NCI-H1417 treated with DMSO at 0.1 percent for 48 hours (cell line): ENCODE data around the gene PIAS1.
"Not testable (repeated sequence)": the region's sequence is repeated elsewhere in the genome, so short reads cannot be mapped to it uniquely, and the experiment has no call there.

Source experiments
- DNase-seq: peaks from one replicate; lab custom pipeline; 2025; lab: John Stamatoyannopoulos, UW

PIAS1 gene

DNA sequence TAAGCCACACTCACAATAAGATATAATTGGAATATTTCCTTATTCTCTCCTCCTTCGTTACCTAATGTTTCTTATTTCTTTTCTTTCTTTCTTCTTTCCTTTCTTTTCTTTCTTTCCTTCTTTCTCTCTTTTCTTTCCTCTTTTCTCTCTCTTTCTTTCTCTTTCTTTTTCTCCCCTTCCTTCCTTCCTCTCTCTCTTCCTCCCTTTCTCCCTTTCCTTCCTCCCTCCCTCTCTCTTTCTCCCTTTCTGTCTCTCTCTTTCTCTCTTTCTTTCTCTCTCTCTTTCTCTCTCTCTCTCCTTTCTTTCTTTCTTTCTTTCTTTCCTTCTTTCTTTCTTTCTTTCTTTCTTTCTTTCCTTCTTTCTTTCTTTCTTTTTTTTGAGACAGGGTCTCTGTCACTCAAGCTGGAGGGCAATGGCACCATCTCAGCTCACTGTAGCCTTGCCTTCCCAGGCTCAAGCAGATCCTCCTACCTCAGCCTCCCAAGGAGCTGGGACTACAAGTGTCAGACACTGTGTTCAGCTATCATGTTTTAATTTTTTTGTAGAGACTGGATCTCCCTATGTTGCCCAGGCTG is 19.3 kb upstream of the PIAS1 start:
- no peak for DNase-seq

- DNase-seq = no peak
Measured at GRCh38 chr15:68038246-68038645, 15.9 kb upstream of the PIAS1 start.

DNA sequence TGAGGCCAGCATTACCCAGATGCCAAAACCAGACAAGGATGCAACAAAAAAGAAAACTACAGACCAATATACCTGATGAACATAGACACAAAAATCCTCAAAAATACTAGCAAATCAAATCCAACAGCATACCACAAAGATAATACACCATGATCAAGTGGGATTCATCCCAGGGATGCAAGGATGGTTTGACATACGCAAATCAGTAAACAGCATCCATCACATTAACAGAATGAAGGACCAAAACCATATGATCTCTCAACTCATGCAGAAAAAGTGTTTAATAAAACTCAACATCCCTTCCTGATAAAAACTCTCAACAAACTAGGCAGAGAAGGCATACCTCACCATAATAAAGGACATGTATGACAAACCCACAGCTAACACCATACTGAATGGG is 14.0 kb upstream of the PIAS1 start:
- DNase-seq = no peak

GRCh38 chr15:68042156-68042854 is 11.8 kb upstream of the PIAS1 start:
- DNase-seq = no peak

DNA sequence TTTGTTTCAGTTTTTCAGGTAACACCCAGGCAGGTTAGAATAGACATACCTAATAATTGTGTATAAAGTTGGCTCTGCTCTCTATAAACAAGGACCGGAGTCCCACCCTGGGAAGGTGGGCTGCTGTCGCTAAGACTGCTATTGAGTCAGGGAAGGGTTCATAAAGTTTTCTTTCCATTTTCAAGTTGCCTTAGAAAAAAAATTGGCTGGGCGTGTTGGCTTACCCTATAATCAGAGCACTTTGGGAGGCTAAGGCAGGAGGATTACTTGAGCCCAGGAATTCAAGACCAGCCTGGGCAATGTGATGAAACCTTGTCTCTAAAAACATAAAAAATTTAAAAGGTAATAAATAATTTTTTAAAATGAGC is 11.3 kb upstream of the PIAS1 start:
- no peak for DNase-seq

GRCh38 chr15:68045289-68046265 is 8.5 kb upstream of the PIAS1 start:
- DNase-seq = no peak

DNA sequence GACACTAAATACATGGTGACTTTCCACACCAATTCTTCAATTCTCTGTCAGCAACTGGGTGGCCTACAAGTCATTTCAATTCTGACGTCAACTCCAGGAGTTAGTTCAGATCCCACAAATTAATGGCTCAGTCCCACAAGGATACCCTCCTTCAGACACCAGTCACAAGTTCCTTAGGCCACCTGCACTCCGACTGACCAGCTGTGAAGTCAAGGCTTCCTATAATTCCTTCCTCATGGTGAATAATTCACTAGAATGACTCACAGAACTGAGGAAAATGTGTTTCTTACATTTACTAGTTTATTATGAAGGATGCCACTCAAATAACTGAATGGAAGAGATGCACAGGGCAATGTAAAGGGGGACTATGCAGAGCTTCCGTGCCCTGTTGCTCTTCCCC is 6.3 kb upstream of the PIAS1 start:
- DNase-seq = no peak

DNA sequence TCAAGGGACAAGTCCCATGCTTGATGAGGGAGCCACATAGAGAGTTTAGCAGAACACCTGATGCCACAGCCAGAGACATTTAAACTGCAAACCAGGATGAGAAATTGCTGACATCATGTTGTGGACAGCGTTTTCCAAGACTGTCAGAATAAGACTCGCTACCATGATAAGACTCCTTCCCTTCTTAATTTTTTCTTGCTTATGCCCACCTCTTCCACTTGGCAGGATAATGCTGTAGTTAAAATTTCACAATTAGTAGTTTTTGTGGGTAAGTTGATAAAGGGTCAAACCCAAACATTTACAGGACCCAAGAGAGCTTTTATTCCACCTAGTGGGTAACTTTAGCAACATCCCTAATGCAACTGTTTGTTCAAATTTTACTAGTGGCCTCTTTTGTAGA is 3.0 kb upstream of the PIAS1 start:
- DNase-seq = no peak

- DNase-seq = no peak
Measured at GRCh38 chr15:68051907-68052306, 2.2 kb upstream of the PIAS1 start.

DNA sequence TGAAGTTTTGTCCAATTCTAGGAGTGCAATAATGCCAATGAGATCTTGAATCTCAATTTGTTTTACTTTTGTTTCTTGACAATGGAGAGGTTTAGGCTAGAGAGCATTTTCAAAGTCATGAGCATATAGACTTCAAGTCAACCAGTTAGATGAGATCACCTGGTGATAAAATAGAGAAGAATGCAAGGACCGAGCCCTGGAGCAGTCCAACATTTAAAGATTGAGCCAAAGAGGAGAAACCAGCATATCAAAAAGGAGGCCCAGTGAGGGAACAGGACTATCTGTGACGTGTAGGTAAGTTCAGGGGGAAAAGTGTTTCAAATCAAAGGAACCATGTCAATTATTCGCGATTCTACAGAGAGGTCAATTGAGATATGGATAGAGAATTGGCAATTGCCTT is 1.7 kb upstream of the PIAS1 start:
- no peak for DNase-seq

- DNase-seq = no peak
Measured at GRCh38 chr15:68053001-68053400, 1.1 kb upstream of the PIAS1 start.

DNA sequence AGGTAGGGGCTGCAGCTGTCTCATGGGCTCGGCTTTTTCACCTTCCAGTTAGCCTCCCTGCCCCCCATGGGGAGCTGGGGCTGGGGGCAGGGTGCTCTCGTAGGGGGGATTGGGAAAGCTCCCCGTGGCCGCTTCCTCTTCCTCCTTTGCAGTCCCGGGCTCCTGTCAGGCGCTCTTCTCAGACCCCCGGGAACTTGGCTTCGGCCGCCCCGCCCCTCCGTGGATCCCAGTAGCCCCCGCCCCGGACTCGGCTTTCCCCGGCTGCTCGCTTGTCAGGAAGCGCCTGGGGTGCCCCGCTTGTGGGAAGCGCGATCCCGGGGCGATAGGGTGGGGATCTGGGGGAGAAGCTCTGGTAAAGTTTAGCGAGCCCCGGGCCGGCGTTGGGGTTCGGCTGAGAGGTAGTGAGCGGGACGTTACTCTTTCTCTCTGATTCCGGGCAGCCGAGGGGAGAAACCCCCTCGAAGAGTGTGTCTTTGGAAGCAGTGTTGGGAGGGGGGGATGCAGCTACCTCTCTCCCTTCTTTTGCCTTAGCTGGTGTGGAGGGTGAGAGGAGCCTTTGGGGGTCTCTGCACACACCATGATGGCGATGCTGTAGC is 611 bp downstream of the PIAS1 start:
- DNase-seq = no peak

- no peak for DNase-seq
Measured at GRCh38 chr15:68055224-68055705, 1.1 kb downstream of the PIAS1 start.

DNA sequence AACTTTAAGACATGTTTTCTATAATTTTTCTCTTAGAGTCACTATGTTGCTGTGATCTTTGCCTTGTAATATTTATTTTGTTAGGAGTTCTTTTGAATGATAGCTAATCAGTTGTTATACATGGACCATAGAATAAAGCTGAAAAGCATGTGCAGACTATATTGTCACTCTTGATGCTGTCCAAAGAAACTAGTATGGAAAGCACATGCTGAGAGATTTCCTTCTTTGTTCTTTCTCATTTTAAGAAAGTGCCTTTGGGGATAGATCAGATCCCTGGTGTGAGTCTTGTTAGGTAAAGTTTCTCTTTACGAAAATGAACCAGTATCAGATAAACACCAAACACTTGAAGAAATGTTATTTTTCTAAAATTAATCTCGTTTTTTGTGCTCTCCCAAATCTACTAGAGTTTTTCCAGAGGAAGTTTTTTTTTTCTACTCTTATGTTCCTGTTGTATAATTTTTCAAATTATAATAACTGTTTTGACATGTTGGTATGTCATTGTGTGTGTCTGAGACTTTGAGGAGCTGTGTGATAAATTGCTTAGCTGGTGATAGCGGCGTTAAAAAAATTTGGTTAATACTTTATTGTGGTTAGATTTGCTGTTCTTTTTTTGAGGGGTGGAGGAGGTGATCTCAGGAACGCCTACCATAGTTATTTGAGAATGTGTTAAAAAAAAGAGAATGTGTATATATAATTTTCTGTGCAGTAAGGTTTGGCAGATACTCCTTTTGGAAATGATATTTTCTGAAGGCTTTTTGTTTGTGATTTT is 2.2 kb downstream of the PIAS1 start:
- no peak for DNase-seq

DNA sequence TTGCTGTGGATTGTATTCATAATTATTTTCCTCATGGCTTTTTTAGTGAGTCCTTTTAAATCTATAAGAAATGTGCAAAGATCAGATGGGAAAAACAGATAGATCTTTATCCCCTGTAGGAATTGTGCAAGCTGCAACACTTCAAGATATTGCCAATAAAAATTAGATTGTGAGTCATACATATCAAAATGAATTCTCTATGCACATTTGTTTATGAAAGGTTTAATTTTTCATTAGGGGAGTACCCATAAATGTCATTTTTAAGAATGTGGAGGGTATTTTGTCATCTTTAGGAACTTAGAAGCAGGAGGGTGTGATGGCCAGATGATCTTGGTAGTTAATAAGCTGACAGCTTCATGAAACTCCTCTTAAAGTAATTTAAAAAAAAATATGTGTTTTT is 2.9 kb downstream of the PIAS1 start:
- no peak for DNase-seq

DNA sequence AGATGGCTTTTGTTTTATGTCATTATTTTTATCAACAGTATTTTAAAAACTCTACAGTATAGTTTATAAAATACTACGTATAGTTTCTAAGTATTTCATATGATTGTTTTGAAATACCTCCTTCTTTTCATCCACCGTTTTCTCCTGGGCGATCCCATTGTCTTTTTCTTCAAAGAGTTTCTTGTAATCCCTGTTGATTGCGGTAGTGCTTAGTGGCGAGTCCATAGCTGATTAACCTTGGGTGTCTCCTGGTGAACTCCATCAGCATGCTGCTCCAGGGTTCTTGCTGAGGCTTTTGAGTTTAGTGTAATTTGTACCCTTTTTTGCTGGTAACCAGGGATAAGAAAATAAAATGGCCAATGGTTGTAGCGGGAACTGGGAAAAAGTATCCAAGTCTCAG is 3.6 kb downstream of the PIAS1 start:
- DNase-seq = no peak

- DNase-seq = not testable (repeated sequence)
Measured at GRCh38 chr15:68058970-68059369, 4.9 kb downstream of the PIAS1 start.

DNA sequence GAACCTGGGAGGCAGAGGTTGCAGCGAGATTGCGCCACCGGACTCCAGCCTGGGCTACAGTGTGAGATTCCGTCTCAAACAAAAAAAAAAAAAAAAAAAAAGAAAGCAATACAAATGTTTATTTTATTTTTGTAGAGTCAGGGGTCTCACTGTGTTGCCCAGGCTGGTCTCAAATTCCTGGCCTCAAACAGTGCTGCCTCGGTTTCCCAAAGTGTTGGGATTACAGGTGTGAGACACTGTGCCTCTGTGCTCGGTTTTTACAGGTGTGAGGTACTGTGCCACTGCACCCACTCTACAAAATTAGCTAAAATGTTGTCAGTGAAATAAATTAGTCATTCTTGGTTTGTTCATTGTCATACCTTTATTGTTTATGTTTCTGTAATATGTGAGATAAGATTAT is 5.5 kb downstream of the PIAS1 start:
- no peak for DNase-seq

DNA sequence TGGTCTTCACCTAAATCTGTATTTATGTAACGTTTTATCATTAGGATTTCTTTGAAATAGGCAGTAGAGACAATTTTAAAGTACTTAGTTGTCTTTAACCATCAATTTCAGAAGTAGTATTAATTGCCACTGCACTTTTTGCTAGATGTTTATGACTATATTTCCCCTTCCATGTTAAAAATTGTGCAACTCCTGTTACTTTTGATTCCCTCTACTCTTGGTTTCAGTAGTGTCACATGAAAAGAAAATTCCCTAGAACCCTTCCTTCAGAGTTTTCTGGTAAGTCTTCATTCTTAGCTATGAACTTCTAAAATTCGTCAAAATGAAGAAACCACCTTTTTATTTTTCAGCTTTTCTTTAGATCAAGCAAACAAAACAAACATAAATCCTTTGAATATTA is 7.1 kb downstream of the PIAS1 start:
- DNase-seq = no peak

GRCh38 chr15:68061602-68062001 is 7.5 kb downstream of the PIAS1 start:
- no peak for DNase-seq

- DNase-seq = no peak
Measured at GRCh38 chr15:68062214-68062613, 8.1 kb downstream of the PIAS1 start.
